GM21515 (cell line): Measurements from ENCODE around the gene PHEX.
A peak's percentile ranks its signal among the peaks of the same experiment; 100 is the strongest.

ENCODE experiments used
- ATAC-seq: cut with Tn5 transposase; IDR thresholded peaks from one replicate; pipeline ENCODE4 v1.9.1; 2021; ENCODE audit not compliant: unreplicated experiment

The PHEX gene

DNA sequence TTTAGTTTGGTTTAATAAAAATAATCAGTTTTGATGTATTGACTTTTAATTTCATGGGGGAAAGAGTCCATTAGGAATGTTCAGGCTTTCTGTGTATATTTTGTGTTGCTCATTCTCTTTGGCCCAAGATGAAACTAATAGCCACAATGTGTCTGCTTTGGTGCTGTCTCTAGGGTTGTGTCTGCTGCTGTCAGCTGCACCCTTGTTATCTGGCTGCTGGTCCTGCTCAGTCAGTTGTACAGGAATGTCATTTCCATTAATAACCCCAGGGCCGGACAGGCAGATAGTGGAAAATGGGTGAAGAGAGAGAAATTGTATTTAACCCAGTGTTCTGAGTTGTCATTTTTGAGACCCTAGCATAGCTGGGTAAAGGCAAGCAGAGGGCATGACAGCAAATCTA lies 115.1 kb downstream of the PHEX start:
- ATAC-seq, result no peak

DNA sequence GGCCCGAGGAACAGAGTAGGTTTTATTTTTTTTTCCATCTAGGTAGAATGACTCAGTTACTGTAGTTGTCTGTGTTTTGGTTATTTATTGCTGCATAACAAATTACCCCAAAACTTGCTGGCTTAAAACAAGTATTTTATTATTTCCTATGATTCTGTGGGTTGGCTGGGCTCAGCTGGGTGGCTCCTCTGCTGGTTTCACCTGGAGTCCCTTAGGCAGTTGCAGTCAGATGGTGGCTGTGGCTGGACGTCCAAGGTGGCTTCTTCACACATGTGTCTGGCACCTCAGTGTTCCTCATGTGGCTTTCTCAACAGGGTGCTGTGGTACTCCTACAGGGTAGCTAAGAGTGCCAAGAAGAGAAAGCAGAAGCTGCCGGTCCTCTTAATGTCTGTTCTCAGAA lies 115.8 kb downstream of the PHEX start:
- ATAC-seq, result no peak

DNA sequence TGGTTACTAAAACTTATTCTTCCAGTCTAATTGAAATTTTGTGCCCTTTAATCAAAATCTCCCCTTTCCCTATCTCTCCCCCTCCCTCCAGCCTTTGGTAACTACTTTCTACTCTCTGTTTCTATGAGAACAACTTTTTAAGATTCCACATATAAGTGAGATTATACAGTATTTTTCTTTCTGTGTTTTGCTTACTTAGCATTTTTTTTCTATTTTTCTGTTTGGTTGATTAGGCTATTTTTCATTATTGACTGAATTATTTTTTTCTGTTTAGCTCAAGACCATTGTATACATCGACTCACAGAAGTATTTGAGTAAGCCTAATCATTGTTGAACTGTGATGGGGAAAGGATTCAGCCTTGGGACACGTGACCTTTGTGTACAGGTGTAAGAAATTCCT lies 116.4 kb downstream of the PHEX start:
- no peak for ATAC-seq

DNA sequence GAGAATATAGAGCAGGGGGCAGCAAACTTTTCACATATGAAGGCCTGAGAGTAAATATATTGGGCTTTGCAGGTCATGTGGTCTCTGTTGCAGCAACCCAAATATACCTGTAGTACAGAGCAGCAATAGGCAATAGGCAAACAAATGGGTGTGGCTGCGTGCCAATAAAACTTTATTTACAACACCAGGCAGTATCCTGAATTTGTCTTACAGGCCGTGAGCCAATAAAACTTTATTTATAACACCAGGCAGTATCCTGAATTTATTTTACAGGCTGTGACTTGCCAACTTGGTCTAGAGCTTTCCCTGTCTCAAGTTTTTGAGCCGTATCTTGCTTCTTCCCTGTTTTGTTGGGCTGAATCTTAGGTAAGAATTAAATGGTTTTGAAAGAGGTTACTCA lies 118.2 kb downstream of the PHEX start:
- ATAC-seq, result no peak

DNA sequence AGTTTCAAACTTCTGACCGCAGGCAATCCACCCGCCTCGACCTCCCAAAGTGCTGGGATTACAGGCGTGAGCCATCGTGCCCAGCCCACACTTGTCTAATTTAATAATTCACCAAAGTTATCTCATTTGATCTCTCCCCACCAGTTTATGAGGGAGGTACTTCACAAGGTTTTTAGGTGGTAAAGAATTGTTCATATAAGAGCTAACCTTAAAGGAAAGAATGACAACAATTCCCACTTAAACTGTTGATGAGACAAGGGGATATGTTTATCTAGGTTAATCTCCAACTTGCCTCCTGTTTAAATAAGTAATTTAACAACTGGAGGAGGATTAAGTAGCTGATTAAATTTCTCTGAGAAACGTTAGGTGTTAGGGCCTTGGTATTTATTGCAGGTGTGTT lies 123.0 kb downstream of the PHEX start:
- no peak for ATAC-seq

DNA sequence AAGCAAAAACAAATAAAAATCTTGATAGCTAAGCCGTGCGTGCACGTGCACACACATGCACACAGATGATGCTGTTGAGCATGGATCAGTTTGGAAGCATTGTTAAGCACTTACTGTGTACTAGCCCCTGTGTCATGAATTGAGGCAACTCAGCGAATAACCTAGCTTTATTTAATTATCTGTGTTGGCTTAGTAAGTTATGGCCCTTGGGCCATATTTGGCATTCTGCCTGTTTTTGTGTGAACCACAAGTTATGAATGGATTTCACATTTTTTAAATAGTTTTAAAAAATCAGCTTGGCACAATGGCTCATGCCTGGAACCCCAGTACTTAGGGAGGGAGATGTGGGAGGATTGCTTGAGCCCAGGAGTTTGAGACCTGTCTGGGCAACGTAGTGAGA lies 126.9 kb downstream of the PHEX start:
- no peak for ATAC-seq

DNA sequence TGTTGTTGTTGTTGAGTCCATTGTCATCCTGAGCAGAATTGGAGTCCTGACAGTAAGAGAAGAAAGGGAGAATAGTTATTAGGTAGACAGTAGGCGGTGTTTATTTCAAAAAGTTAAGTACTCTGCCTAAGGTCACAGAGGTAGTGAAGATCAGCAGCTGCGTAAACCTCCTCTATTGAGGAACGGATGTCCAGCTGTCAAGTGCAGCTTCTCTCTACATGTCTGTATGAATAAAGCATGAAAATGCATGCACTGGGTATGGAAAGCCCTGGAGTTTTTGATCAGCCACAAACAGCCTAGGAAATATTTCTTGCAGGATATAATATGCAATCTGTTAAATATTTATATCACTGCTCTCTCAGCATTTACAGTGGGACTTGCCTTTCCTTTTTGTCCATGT lies 131.2 kb downstream of the PHEX start:
- no peak for ATAC-seq

DNA sequence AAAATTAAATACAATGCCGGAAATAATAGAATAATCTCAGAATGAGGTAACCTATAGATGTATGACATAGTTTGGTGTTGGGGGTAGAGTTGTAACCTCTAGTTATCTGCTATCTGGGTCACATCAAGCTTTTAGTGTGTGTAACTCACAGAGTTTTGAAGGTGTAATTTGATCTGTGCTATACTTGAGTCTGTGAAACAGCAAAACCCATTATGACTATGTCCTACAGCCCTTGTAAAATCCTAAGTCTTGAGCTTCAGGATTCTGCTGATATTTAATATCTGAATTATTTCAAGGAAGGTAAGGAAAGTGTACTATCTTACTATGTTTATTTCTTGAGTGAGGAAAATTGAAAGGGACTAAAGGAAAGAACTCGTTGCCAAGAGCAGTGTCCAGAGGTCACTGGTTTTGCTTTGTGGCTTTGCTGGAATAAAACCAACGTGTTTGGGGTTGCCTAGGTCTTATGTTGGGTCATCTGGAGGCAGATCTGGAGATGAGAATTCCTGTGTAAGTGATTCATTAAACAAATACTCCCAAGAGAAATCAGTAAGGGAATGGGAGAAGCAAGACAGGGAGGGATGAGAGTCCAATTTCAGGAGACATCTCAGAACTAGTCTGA lies 132.8 kb downstream of the PHEX start:
- ATAC-seq, result no peak

DNA sequence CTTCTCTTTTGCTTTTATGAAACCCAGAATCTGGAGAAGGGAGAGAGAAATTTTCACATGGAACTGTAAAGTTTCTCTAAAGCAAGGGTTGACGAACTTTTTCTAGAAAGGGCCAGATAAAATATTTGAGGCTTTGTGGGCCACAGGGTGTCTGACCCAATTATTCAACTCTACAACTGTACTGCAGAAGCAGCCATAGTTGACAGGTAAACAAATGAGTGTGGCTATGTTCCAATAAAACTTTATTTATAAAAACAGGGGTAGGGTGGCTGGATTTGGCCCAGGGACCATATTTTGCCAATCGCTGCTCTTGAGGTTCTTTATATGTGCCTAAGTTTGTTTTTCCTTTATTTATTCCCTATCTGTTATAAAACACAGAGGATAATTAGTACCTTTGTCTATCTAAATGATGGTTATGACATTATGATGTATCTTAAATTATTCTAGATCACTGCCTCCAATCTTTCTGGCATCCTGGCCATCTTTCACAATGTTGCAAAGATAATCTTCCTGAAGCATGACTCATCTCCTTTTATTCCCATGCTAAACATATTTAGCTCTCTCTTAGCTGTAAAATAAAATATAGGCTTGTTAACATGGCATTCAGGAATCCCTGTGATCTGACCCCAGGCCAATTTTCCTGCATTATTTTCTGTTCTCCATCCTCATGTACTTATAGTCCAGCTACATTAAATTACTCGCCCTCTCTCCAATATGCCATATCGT lies 133.8 kb downstream of the PHEX start:
- no peak for ATAC-seq

DNA sequence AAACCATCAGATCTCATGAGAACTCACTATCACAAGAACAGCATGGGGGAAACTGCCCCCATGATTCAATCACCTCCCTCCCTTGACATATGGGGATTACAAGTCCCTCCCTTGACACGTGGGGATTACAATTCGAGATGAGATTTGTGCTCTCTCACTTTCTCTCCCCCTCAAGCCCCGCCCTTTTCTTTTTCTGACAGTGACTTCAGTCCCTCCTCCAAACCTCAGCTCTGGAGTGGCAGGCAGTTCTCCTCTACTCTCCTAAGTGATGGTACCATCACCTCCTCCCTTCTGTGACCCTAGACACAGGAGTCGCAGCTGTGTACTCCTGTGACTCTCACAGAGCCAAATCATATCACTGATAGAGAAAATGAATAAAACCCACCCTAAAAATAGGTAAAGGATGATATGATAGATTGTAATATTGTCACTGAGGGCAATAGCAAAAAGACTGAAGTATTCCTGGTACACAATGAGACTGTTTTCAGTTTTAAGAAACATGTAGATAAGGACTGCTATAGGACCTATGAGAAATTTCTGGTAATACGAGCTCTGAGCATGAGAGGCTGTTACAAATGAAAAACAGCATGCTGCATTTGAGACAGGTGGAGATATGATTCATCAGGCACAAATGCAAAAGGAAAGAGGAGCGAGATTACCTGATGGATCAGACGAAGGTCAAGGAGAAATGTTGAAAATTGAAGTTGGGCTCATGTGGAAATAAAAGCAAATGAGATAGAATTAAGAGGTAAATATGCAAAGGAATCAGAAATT lies 139.3 kb downstream of the PHEX start:
- no peak for ATAC-seq

DNA sequence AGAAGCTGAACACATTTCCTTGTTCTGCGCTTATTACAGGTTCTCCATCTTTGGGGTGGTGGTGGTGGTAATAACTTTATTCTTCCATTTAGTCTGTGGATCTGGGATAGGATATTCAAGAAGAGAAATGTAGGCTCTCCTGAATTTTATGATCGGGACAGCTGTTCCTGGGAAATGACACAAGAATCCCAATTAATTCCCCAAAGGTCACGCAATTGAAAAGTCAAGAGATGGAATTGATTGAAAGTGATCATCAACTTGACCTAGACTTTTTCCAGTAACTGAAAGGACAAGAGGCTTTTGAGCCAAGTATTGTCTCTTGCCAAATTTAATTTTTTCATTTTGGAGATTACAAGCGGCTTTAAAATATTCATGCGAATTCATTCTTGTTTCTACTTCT lies 141.8 kb downstream of the PHEX start:
- no peak for ATAC-seq

DNA sequence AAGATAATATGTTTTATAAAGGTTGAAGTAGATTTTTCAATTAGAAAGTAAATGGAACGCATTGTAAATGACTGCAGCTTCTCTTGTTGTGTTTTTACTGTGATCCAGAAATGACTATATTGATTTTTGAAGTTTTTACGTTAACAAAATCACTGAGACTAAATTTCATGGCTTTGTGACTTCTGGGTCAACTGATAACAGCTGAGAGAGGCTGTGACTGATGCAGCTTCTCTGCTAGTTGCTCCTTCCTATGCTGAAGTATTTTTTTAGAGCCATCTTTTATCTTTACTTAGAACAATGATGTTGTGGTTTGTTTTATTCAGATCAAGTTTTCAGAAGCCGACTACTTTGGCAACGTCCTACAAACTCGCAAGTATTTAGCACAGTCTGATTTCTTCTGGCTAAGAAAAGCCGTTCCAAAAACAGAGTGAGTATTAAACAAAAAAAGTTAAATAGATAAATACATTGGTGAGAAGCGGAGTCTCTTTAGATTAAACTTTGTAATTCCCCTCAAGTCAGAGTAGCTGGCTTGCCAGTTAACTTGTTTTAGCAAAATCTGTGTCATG lies 145.9 kb downstream of the PHEX start:
- ATAC-seq, result no peak

DNA sequence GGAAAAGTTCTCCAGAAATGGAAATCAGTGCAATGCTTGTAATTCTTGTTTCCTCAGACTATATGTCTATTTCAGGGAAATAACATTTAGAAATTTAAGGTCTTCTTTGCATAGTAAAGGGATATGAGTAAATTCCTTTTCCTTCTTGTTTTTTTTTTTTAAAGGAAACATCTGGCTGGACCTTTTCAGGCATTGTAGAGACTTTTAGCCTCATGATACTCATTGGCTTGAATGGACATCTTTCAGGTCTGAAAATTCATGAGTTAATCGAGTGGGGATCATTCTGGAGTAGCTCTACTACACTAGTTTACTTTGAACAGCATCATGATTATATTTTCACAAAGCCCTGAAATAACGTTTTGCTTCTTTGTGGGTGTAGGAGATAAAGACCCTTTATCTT lies 152.0 kb downstream of the PHEX start:
- no peak for ATAC-seq

DNA sequence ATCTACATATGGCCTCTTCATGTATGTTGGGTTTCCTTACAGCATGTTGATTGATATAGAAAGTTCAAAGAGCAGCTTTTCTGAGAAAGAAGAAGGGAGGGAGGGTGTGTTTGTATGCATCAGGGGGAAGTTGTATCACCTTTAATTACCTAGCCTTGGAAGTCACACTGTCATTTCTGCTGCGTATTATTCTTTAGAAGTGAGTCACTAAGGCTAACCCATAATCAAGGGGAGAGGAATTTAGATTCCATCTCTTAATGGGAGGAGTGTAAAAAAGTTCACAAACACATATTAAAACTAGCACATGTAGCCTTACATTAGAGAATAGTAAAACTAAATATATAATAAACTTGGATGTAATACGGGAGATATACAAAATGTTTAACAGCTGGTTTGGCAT lies 154.0 kb downstream of the PHEX start:
- ATAC-seq, result no peak

DNA sequence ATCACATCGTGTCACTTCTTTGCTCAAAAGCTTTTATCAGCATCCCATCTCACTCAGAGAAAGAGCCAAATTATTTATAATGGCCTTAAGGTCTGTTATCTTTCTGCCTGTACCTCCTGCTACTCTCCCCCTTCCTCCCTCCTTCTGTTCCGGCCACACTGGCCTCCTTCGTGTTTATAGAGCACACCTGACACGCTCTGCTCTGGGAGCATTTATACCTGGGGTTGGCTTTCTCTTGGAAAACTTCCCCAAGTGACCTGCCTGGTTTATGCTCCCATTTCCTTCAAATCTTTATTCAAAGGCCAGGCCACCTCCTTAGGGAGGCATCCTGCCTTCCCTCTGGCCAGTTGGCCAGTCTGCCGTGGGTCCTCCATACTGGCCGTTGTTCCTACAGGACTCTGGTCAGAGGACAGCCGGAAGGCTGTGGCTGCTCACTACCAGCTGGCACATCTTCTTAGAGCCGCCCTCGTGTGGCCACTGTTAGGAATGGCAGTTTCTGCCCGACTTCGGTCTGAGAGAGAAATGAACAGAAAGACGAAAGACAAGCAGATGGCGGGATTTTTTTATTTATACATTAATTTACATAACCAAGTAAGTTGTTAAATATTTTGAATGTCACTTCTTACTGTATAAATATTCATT lies 160.4 kb downstream of the PHEX start:
- peak; percentile 88 for ATAC-seq

DNA sequence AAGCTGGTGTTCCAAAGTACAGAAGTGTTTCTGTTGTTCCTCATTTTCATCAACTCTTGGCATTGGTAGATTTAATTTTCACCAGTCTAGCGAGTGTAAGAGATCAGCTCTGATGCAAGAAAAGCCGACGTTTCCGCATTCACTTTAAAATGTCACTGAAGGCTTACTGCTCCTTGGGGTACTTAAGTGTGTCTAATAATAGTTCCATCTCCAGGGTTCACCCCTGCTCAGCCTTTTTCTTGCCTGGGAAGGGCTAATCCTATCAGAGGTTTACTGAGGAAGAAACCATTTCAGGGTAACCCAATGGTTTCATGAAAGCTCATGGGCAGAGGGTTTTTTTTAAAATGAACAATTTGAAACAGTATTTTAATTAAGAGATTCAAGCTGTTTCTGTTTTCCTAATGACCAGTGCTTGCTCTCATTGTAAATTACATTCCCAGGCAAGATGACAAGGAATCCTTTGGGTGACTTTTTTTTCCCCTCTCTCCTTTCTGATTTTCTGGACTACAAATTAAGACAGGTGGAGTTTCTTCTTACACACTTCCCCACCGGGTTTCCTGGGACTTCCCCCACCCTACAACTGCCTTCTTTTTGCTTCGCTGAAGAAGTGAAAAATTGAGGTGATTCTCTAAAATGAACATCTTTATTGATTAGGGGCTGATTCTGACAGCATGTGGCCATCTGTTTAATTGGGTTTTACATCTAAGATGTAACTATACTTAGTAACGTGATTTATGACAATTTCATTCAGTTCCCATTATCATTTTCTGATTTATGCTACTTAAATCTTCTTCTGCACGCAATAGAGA lies 161.9 kb downstream of the PHEX start:
- ATAC-seq, result no peak

DNA sequence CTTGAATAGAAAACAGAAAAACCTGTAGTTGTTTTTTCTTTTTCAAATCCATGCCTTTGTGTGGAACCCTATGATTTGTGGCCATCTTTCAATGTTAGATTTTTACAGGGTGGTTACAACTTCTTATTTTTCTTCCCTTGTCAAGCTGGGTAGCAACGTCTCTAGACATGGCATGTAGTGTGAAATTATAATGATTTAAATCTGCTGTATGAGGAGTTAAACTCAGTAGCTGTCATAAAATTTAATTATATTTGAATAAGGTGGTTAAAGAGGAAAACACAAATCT lies 162.5 kb downstream of the PHEX start:
- ATAC-seq, result no peak

DNA sequence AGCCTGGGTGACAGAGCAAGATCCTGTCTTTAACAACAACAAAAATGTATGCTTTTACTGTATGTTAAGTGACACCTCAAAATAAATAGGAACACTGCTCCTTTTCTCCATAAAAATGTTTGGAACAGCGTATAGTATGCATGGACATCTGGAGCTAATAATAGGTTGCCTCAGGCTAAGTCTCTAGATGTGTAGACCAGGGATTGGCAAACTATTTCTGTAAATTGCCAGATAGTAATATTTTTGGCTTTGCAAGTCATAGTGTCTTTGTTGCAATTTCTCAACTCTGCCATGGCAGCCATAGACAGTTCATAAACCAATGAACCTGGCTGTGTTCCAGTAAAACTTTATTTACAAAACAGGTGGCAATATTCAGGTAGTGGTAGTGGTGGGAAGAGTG lies 164.0 kb downstream of the PHEX start:
- no peak for ATAC-seq

DNA sequence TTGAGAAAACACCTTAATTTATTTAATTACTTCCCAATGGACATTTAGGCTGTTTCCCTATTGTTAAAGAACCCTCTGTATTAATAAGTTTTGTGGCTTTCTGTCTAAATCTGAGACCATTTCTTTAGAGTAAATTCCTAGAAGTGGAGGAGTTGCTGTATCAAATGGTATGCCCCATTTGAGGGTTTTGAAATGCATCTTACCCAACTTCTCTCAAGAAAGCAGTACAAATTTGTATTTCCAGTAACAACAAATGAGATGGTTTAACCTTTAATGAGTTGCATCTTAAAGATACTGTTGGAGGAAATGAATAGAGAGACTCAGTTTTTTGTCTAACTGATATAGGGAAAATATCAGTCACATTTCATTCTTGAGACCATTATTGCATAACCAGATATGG lies 170.1 kb downstream of the PHEX start:
- no peak for ATAC-seq

DNA sequence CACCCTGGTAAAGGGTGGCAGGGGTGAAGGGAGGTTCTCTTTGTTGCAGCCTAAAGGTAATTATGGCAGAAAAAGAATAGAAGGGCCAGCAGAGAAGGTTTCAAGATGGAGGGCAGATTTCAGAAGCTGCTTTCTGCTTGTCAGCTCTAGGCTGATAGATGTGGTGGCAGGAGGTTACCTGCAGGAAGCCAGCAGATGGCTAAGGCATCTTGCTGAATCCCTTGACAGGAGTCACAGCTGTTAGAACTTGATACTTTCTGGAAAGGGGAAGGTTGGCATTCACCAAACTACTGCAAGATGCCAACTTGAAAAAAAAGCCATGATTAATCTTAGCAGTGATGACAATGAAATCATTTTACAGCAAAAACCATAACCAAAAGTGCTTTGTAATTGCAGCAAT lies 171.1 kb downstream of the PHEX start:
- ATAC-seq, result no peak

DNA sequence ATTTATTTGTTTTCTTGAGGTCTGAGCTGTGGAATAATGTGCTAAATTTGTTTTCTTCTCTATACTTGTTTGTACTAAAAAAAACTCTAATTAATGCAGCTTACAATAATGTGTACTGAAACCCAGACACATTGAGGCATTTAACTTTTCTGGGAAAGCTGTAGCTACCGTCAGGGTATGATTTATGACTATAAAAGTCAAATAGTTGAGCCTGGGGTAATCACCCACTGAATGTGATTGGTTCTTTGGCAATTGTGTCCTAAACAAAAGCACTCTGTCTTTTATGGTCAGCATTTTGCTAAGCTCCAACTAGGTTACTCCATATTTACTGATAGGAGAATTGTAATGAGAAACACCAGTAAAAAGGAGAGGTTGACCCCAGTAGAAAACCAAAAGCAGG lies 174.7 kb downstream of the PHEX start:
- ATAC-seq, result no peak
